Activated CD8-positive, alpha-beta T cell treated with anti-CD3 and anti-CD28 coated beads for 36 hours (primary cell): Measurements from ENCODE around the gene ANGPTL4. TPM values are rescaled to one million over a fixed set of nuclear protein-coding genes. Genes with fewer than 3 reads are reported as not detected.

Source experiments
- ATAC-seq: fragments of 200-7000 bp; cut with Tn5 transposase; one replicate; pipeline ENCODE4 v1.10.0; 2021; ENCODE audit warnings: mild to moderate bottlenecking, moderate library complexity
- CTCF ChIA-PET: fragments of 350-600 bp; sonication (Branson Sonifier 250); formaldehyde crosslinking; loops from one replicate; lab custom pipeline; 2021; ENCODE audit warnings: antibody characterized with exemption; lab: Charles Lee
- POLR2A ChIA-PET: fragments of 350-600 bp; sonication (Branson Sonifier 250); formaldehyde crosslinking; loops from one replicate; lab custom pipeline; 2021; ENCODE audit warnings: antibody characterized with exemption; lab: Charles Lee
- DNase-seq: peaks from one replicate; pipeline ENCODE4 v3.0.0-alpha.2; 2020
- H3K27ac Mint-ChIP-seq: one replicate; pipeline ENCODE4 v1.8.0; 2021; ENCODE audit warnings: mild to moderate bottlenecking, mixed read lengths
- H3K27me3 Mint-ChIP-seq: one replicate; pipeline ENCODE4 v1.8.0; 2021; ENCODE audit warnings: mixed read lengths
- H3K36me3 Mint-ChIP-seq: one replicate; pipeline ENCODE4 v1.8.0; 2021; ENCODE audit warnings: low read depth, mixed read lengths
- H3K4me1 Mint-ChIP-seq: one replicate; pipeline ENCODE4 v1.8.0; 2021; ENCODE audit warnings: low read depth, mixed read lengths
- H3K4me3 Mint-ChIP-seq: one replicate; pipeline ENCODE4 v1.8.0; 2021; ENCODE audit warnings: mild to moderate bottlenecking, moderate library complexity, mixed read lengths
- H3K9me3 Mint-ChIP-seq: one replicate; pipeline ENCODE4 v1.8.0; 2021; ENCODE audit warnings: mixed read lengths
- intact Hi-C: fragments of 100-400 bp; cut with micrococcal nuclease; formaldehyde crosslinking; loops from one replicate; pipeline ENCODE4 v1.10.0; 2022
- total RNA-seq, 2 experiments: library from RNA; stranded (reverse); gene quantifications; one replicate each; pipeline ENCODE4 v1.2.3, GENCODE V29; 2021
- TF ChIP-seq, protein P1 (sequence below): fragments of 200-600 bp; IDR thresholded peaks from one replicate; pipeline ENCODE4 v1.8.0; 2022; ENCODE audit warnings: antibody characterized with exemption, mild to moderate bottlenecking

Gene ANGPTL4
- total RNA-seq, 2 experiments from 2014 or later: 26.8 to 27.8 TPM

DNA sequence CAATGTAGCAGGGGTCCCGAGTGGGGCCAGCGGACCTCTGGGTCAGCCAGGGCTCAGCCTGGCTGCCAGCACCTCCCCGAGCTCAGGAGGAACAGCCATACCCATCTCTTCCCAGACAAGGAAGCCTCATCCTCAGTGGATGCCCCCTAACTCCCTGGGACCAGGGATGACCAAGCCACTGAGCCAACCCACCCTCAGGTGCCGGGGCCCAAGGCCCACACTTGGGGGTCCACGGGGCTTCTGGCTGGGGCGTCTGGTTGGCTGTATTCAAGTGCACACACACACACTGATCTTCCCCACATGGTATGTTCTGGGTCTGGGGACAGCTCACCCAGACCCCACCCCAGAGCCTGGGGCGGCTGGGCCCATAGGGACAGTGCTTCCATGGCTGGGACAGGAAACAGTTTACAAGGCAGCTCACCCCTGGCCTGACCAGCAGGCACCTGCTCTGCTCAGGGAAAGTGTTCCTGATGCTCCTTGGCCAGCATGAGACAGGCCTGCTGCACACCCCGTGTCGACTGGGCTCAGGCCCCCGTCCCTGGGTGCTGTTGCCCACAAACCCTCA, 33.9 kb downstream of the ANGPTL4 start:
- Mint-ChIP-seq H3K4me3 (no peak overlapping the region), H3K36me3 (peaks cover 10% of the 10 kb centered on the region), H3K9me3 (no peaks in the 10 kb centered on the region), H3K27me3 (no peaks in the 10 kb centered on the region), H3K4me1 (peaks cover 26% of the 10 kb centered on the region), H3K27ac (no peak overlapping the region)
- ATAC-seq (no peak), DNase-seq (no peak)
- TF ChIP-seq, protein P1, sequence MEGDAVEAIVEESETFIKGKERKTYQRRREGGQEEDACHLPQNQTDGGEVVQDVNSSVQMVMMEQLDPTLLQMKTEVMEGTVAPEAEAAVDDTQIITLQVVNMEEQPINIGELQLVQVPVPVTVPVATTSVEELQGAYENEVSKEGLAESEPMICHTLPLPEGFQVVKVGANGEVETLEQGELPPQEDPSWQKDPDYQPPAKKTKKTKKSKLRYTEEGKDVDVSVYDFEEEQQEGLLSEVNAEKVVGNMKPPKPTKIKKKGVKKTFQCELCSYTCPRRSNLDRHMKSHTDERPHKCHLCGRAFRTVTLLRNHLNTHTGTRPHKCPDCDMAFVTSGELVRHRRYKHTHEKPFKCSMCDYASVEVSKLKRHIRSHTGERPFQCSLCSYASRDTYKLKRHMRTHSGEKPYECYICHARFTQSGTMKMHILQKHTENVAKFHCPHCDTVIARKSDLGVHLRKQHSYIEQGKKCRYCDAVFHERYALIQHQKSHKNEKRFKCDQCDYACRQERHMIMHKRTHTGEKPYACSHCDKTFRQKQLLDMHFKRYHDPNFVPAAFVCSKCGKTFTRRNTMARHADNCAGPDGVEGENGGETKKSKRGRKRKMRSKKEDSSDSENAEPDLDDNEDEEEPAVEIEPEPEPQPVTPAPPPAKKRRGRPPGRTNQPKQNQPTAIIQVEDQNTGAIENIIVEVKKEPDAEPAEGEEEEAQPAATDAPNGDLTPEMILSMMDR: no peak
- ChIA-PET POLR2A (interaction anchor here (1.0 to 1.5 kb wide), 3 partner anchors 10 to 74 kb away, joined by 3 read pairs; no protein-coding TSS in a partner anchor), CTCF (interaction anchor here (1.2 to 5.7 kb wide), 6 partner anchors 13 to 56 kb away, joined by 3 to 46 read pairs (median 4); partner anchors contain the start of gene MARCHF2)
- intact Hi-C loops: no loop called here

DNA sequence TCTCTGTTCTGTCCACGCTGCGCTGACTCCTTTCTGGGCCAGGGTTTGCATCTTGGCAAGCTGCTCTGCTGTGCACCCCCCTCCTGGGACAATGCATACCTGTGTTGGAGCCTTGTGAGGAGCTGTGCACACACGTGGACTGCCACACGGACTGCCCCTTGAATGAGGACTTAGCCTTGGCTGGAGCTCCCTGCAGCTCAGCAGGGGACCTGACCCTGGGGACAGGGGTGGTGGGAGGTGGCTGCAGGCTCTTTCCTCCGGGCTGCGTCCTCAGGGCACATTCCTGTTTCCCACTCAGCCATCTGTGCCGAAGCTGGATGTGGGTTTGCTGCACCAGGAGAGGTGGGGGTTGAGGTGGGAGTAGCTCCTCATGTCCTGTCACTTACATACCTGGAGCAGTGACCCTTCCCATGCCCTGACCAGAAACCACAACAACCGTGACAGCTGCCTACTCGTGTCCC, 34.4 kb downstream of the ANGPTL4 start:
- H3K4me3 Mint-ChIP-seq: no peak overlapping the region
- no peaks in the 10 kb centered on the region for H3K9me3 Mint-ChIP-seq
- intact Hi-C loops: no loop called here
- no peaks in the 10 kb centered on the region for H3K27me3 Mint-ChIP-seq
- H3K27ac Mint-ChIP-seq: no peak overlapping the region
- peaks cover 13% of the 10 kb centered on the region for H3K36me3 Mint-ChIP-seq
- TF ChIP-seq, protein P1: no peak
- ATAC-seq (no peak), DNase-seq (no peak)
- POLR2A ChIA-PET: interaction anchor here (1.0 to 1.5 kb wide), 3 partner anchors 10 to 75 kb away, joined by 3 read pairs; no protein-coding TSS in a partner anchor
- CTCF ChIA-PET: interaction anchor here (1.0 to 5.7 kb wide), 6 partner anchors 14 to 57 kb away, joined by 3 to 46 read pairs (median 4); partner anchors contain the start of gene MARCHF2
- peaks cover 23% of the 10 kb centered on the region for H3K4me1 Mint-ChIP-seq

DNA sequence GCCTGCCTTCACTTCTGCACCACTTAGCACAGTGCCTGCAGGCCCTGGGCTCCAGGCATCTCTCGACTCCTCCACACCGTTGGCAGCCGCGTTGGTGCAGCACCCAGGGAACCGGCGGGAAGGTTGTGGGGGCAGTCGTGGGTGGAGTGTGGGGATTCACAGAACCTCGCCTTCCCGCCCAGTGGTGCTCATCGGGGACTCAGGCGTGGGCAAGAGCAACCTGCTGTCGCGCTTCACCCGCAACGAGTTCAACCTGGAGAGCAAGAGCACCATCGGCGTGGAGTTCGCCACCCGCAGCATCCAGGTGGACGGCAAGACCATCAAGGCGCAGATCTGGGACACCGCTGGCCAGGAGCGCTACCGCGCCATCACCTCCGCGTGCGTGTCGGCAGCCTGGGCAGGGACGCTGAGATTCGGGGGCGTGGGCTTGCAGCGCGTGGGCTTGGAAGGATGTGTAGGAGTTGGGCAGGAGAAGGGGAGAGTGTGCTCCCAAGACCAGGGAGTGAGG, 35.8 kb downstream of the ANGPTL4 start:
- TF ChIP-seq, protein P1: no peak
- ATAC-seq: no peak
- H3K27me3 Mint-ChIP-seq: no peaks in the 10 kb centered on the region
- ChIA-PET CTCF (interaction anchor here (5.7 kb wide), 1 partner anchor 45 kb away, joined by 46 read pairs; no protein-coding TSS in a partner anchor), POLR2A (no interaction called here)
- H3K36me3 Mint-ChIP-seq: peaks cover 16% of the 10 kb centered on the region
- DNase-seq: no peak
- H3K4me3 Mint-ChIP-seq: no peak overlapping the region
- intact Hi-C loops: no loop called here
- H3K27ac Mint-ChIP-seq: no peak overlapping the region
- H3K9me3 Mint-ChIP-seq: no peaks in the 10 kb centered on the region
- H3K4me1 Mint-ChIP-seq: peaks cover 22% of the 10 kb centered on the region

DNA sequence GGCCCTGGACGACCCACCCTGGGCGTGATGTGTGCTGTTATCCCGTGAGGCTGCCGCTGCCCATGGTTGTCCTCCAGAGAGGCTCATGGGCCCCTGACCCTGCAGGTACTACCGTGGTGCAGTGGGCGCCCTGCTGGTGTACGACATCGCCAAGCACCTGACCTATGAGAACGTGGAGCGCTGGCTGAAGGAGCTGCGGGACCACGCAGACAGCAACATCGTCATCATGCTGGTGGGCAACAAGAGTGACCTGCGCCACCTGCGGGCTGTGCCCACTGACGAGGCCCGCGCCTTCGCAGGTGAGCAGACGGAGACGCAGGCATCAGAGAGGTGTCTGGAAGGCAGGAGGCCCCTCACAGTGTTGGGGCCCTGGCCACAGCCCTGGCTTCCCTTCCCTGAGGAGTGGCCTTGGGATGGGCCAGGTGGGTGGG, 38.0 kb downstream of the ANGPTL4 start:
- no peak overlapping the region for H3K27ac Mint-ChIP-seq
- ChIA-PET CTCF (interaction anchor here (5.7 kb wide), 1 partner anchor 48 kb away, joined by 46 read pairs; no protein-coding TSS in a partner anchor), POLR2A (no interaction called here)
- no peaks in the 10 kb centered on the region for H3K27me3 Mint-ChIP-seq
- DNase-seq (no peak), ATAC-seq (no peak)
- peaks cover 14% of the 10 kb centered on the region for H3K36me3 Mint-ChIP-seq
- intact Hi-C loops: no loop called here
- H3K9me3 Mint-ChIP-seq: no peaks in the 10 kb centered on the region
- TF ChIP-seq, protein P1: no peak
- no peak overlapping the region for H3K4me3 Mint-ChIP-seq
- peaks cover 5% of the 10 kb centered on the region for H3K4me1 Mint-ChIP-seq
